Endothelial cell (in vitro differentiated cells): Measurements from ENCODE around the gene DNAH10. TPM values are rescaled to one million over a fixed set of nuclear protein-coding genes. Genes with fewer than 3 reads are reported as not detected.

Source experiments
- DNase-seq: peaks from one replicate; pipeline ENCODE4 v3.0.0; 2021; ENCODE audit warnings: low spot score
- H3K27ac Mint-ChIP-seq: one replicate; pipeline ENCODE4 v1.8.0; 2021; ENCODE audit warnings: mixed read lengths, inconsistent platforms; ENCODE audit not compliant: unreplicated experiment
- H3K27me3 Mint-ChIP-seq: one replicate; pipeline ENCODE4 v1.8.0; 2021; ENCODE audit warnings: mild to moderate bottlenecking, moderate library complexity, mixed read lengths, inconsistent platforms; ENCODE audit not compliant: unreplicated experiment
- H3K36me3 Mint-ChIP-seq: one replicate; pipeline ENCODE4 v1.8.0; 2021; ENCODE audit warnings: mild to moderate bottlenecking, low read depth, mixed read lengths, inconsistent platforms; ENCODE audit not compliant: unreplicated experiment
- H3K4me1 Mint-ChIP-seq: one replicate; pipeline ENCODE4 v1.8.0; 2021; ENCODE audit warnings: mild to moderate bottlenecking, mixed read lengths, inconsistent platforms; ENCODE audit not compliant: unreplicated experiment
- H3K4me3 Mint-ChIP-seq: one replicate; pipeline ENCODE4 v1.8.0; 2021; ENCODE audit warnings: mild to moderate bottlenecking, mixed read lengths, inconsistent platforms; ENCODE audit not compliant: unreplicated experiment
- H3K9me3 Mint-ChIP-seq: one replicate; pipeline ENCODE4 v1.8.0; 2021; ENCODE audit warnings: mixed read lengths, inconsistent platforms; ENCODE audit not compliant: unreplicated experiment
- CTCF ChIP-seq: fragments of 200-600 bp; sonication (generic); IDR thresholded peaks from one replicate; pipeline ENCODE4 v1.5.0; 2021; ENCODE audit warnings: antibody characterized with exemption; ENCODE audit not compliant: unreplicated experiment
- total RNA-seq: library from RNA; stranded (reverse); fragmentation: NEBNext Ultra II Directional; extraction: Animal tissue kit (Norgen Biotek cat#: 25700); gene quantifications from one replicate; pipeline ENCODE4 v1.2.1, GENCODE V29; 2021; ENCODE audit not compliant: unreplicated experiment

DNAH10 gene
- total RNA-seq, 1 donor from 2014 or later, result 1.2 TPM

- H3K27me3 Mint-ChIP-seq, result no peaks in the 10 kb centered on the region
Measured at GRCh38 chr12:123923927-123924326, 161.8 kb downstream of the DNAH10 start.

GRCh38 chr12:123924539-123924938, 162.4 kb downstream of the DNAH10 start:
- no peaks in the 10 kb centered on the region for H3K9me3 Mint-ChIP-seq
- DNase-seq, result no peak
- H3K36me3 Mint-ChIP-seq, result peaks cover 5% of the 10 kb centered on the region
- H3K4me3 Mint-ChIP-seq, result peak overlapping the region; percentile 42
- no peak overlapping the region for H3K27ac Mint-ChIP-seq
- TF ChIP-seq CTCF, result no peak
- H3K27me3 Mint-ChIP-seq, result no peaks in the 10 kb centered on the region
- no peaks in the 10 kb centered on the region for H3K4me1 Mint-ChIP-seq

More at GRCh38 chr12:123923927-123924326, 161.8 kb downstream of the DNAH10 start:
- TF ChIP-seq CTCF, result no peak
- H3K4me3 Mint-ChIP-seq, result no peak overlapping the region
- H3K36me3 Mint-ChIP-seq, result peaks cover 2% of the 10 kb centered on the region
- DNase-seq, result no peak
- no peaks in the 10 kb centered on the region for H3K4me1 Mint-ChIP-seq
- no peaks in the 10 kb centered on the region for H3K9me3 Mint-ChIP-seq
- no peak overlapping the region for H3K27ac Mint-ChIP-seq

- no peak for TF ChIP-seq CTCF
- Mint-ChIP-seq H3K36me3 (peaks cover 5% of the 10 kb centered on the region), H3K4me1 (no peaks in the 10 kb centered on the region), H3K4me3 (no peak overlapping the region), H3K27ac (no peak overlapping the region), H3K9me3 (no peaks in the 10 kb centered on the region), H3K27me3 (peaks cover 2% of the 10 kb centered on the region)
- DNase-seq, result no peak
Measured at GRCh38 chr12:123928274-123928865, 166.3 kb downstream of the DNAH10 start.

GRCh38 chr12:123928897-123929296, 166.8 kb downstream of the DNAH10 start:
- H3K27me3 Mint-ChIP-seq, result peaks cover 2% of the 10 kb centered on the region
- DNase-seq, result no peak
- TF ChIP-seq CTCF, result no peak
- no peaks in the 10 kb centered on the region for H3K4me1 Mint-ChIP-seq
- H3K27ac Mint-ChIP-seq, result no peak overlapping the region
- H3K4me3 Mint-ChIP-seq, result no peak overlapping the region
- H3K36me3 Mint-ChIP-seq, result peaks cover 5% of the 10 kb centered on the region
- no peaks in the 10 kb centered on the region for H3K9me3 Mint-ChIP-seq

- no peak for DNase-seq
- no peak for TF ChIP-seq CTCF
- H3K4me3 Mint-ChIP-seq, result no peak overlapping the region
- no peak overlapping the region for H3K27ac Mint-ChIP-seq
- no peaks in the 10 kb centered on the region for H3K9me3 Mint-ChIP-seq
- H3K4me1 Mint-ChIP-seq, result no peaks in the 10 kb centered on the region
- H3K36me3 Mint-ChIP-seq, result peaks cover 5% of the 10 kb centered on the region
- peaks cover 2% of the 10 kb centered on the region for H3K27me3 Mint-ChIP-seq
Measured at GRCh38 chr12:123929946-123930583, 168.0 kb downstream of the DNAH10 start.
